Left lobe of liver (tissue), 2 donors: ENCODE data around the gene ZBTB42. TPM values are rescaled to one million over a fixed set of nuclear protein-coding genes. Genes with fewer than 3 reads are reported as not detected.
A peak's percentile ranks its signal among the peaks of the same experiment; 100 is the strongest.
"Not testable (repeated sequence)": the region's sequence is repeated elsewhere in the genome, so short reads cannot be mapped to it uniquely, and the experiment has no call there.

Source experiments
- ATAC-seq: fragments of 200-7000 bp; cut with Tn5 transposase; one replicate; pipeline ENCODE4 v1.9.1; 2020; ENCODE audit warnings: mild to moderate bottlenecking, moderate library complexity
- DNase-seq: peaks from one replicate; pipeline ENCODE4 v3.0.0-alpha.2; 2020; ENCODE audit warnings: low spot score
- total RNA-seq: library from RNA; stranded (reverse); gene quantifications from one replicate; pipeline ENCODE4 v1.2.1, GENCODE V29; 2021
- donor health status: DM: no; HTN: no; CAD: no; lungs with moderate emphysema.
- donor health status: DM: no; HTN: yes; CAD: no.

ZBTB42 gene
- total RNA-seq, 1 donor from 2014 or later: 4.9 TPM

DNA sequence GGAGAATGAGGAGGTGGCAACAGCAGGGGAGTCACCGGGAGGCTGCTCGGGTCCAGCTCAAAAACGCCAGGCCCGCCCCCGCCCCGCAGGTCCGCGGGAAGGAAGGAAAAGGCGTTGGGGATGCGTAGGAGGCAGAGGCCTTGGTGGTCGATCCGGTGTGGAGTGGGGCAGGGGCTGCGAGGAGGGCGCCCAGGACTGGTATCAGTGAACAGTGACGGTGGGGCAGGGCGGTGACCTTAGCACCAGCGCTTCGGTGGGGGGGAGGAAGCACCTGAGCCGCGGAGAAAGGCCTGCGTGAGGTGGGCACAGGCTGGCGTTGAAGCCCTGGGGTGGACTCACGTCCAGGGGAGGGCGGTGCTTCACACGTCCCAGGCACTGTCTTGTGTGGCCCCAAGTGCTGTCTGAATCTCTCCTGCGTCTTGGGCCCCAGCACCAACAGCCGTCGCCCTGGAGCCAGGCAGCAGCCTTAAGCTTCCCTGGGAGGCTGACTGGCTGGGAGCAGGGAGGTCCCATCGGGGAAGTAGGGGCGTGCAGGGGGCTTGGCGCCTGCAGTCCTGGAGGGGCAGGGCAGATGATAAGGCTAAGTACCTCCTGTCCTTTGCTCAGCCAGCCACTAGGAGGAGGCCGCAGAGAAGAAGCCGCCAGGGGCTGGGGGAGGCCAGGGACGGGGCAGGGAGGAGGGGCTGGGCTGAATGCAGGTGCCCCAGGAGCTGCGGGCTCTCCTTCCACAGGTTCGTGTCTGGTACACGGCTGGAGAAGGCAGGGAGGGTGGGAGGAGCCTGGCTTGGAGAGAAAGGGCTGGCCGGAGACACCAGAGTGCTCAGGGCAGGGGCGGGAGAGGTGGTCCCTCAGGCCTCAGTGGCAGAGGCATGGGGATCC, 26.5 kb downstream of the ZBTB42 start:
- DNase-seq: peak; percentile 55
- ATAC-seq: peak; percentile 34

GRCh38 chr14:104830781-104831180, 29.9 kb downstream of the ZBTB42 start:
- no peak for DNase-seq

GRCh38 chr14:104836171-104836935, 35.5 kb downstream of the ZBTB42 start:
- not testable (repeated sequence) for DNase-seq, ATAC-seq

More at GRCh38 chr14:104830781-104831180, 29.9 kb downstream of the ZBTB42 start:
- ATAC-seq: no peak

DNA sequence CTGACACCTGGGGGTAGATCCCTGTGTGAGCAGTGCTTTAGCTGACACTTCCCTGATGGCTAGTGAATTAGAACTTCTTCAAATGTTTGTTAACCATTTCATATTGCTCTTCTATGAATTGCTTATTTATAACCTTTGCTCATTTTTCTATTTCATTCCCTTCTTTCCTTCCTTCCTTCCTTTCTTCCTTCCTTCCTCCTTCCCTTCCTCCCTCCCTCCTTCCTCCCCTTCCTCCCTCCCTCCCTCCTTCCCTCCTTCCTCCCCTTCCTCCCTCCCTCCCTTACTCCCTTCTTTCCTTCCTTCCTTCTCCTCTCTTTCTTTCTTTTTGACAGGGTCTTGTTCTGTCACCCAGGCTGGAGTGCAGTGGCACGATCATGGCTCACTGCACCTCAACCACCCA, 40.8 kb downstream of the ZBTB42 start:
- no peak for DNase-seq
- ATAC-seq: no peak

DNA sequence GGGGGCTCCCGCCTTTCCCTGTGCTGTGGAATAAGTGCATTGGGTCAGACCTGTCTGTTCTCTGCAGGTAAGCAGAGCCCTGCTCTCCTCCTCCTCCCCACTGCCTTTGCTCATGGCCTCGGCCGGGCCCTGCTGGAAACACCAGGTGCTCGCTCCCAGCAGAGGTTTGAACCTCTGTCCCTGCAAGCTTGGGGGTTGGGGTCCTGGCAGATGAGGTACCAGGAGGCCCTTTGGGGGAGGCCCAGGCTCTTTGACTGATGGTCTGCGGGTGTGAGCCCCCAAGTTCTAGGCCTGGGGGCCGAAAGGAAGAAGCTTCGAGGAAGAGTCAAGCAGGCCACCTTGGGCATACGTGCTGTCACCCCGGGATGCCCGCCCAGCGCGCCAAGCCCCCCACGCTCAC, 42.1 kb downstream of the ZBTB42 start:
- no peak for ATAC-seq
- no peak for DNase-seq

- DNase-seq: no peak
- peak; percentile 80 for ATAC-seq
Measured at GRCh38 chr14:104843442-104844305, 42.8 kb downstream of the ZBTB42 start.

DNA sequence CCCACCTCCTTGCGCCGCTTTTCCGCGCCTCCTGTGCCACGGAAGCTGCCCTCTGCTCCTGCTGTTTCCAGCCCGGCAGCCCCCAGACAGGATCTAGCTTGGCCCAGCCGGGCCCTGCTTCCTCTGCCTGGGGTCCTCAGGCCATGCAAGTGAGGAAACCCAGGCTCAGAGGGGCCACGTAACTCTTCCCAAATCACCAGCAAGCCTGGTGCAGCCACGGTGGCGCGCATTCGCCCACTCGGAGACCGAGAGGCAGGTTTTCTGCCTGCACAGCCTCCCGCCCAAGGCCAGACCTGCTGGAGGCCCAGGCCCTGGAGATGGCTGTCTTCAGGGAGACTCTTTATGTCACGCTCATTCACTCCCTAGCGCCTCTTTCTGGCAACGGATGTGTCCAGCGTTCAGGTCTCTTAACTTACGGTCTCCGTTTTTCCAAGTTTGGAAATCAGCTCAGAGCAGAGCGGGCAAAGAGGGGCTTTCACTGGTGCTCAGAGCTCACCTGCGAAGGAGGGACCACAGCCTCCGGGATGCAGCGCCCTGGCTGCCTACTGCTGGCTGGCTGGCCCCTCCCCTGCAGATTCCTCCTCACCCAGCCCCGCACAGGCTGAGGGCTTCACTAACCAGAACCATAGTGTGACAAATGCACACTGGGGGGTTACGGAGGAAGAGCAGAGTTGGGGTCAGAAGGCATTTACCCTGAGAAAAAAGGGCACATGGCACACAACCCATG, 43.6 kb downstream of the ZBTB42 start:
- ATAC-seq (peak; percentile 29), DNase-seq (no peak)

DNA sequence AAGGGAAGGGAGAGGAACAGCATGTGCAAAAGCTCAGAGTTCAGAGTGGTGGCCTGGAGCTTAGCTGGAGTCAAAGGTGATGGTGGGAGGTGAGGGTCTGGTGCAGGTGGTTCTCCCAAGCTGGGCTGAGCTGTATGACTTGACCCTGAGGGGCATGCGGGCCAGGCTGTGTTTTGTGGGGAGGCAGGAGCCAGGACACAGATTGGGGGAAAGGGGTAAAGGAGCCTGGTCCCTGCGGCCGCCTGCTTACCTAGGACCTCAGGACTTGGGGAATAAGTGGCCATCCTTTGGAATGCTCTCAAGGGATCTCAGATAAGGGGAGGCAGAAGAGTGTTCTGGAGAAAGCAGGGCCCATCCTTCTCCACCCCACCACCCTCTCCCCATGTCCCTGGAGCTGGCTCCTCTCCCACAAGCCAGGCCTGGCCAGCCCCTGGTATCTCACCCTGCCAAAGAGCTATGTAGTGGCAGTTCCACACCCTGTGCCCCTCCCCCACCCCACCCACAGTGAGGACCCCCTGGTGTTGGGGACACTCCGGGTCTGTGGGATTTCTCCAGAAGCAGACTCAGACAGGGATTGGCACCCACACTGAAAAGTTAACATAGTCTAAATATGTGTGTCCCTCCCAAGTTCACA, 44.2 kb downstream of the ZBTB42 start:
- ATAC-seq: no peak
- DNase-seq: no peak

DNA sequence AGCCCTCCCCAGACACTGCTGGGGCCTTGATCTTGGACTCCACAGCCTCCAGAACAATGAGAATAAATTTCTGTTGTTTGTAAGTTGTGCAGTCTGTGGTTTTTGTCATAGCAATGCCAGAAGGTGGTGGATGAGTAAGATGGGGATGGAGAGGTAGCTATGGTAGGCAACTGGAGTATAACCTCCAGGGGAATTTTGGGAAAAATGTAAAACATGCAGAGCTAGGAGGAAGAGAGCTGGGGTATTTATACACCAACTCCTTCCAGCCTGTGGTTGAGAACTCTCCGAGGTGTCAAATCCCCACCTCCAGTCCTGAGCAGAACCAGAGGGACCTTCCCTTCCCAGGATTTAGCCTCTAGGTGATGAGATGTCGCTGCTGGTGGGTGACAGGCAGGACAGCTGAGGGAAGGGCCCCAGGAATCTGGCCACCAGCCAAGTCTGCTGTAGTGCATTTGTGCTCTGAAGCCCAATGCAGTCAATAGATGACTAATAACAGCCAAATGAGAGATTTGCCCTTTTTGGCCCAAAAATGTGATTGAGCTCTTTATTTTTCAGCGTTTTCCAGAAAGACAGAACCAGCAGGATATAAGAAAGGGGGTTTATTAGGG, 45.0 kb downstream of the ZBTB42 start:
- no peak for ATAC-seq
- no peak for DNase-seq

GRCh38 chr14:104852280-104852663, 51.4 kb downstream of the ZBTB42 start:
- ATAC-seq (no peak), DNase-seq (peak; percentile 35)

Other genes starting within 250 kb of the ZBTB42 start
- gene C14orf180, start 221.3 kb upstream of the ZBTB42 start, total RNA-seq: 2.4 TPM
- 0.30 TPM for gene TMEM179, start 196.3 kb upstream of the ZBTB42 start, total RNA-seq
- 63.1 TPM for gene INF2, start 111.5 kb upstream of the ZBTB42 start, total RNA-seq
- gene ADSS1, start 76.9 kb upstream of the ZBTB42 start, total RNA-seq: 51.9 TPM
- gene SIVA1, start 48.0 kb upstream of the ZBTB42 start, total RNA-seq: 50.3 TPM
- gene AKT1, start 5.4 kb upstream of the ZBTB42 start, total RNA-seq: 90.1 TPM
- gene CEP170B, start 64.2 kb downstream of the ZBTB42 start, total RNA-seq: 22.9 TPM
- gene PLD4, start 123.8 kb downstream of the ZBTB42 start, total RNA-seq: not detected
- gene AHNAK2, start 177.3 kb downstream of the ZBTB42 start, total RNA-seq: 5.5 TPM
- 2.2 TPM for gene CLBA1, start 184.7 kb downstream of the ZBTB42 start, total RNA-seq
- 1.4 TPM for gene CDCA4, start 220.0 kb downstream of the ZBTB42 start, total RNA-seq